ENCODE results near the gene NUP210.
"Not testable (repeated sequence)": the region's sequence is repeated elsewhere in the genome, so short reads cannot be mapped to it uniquely, and the experiment has no call there.

Gene NUP210

DNA sequence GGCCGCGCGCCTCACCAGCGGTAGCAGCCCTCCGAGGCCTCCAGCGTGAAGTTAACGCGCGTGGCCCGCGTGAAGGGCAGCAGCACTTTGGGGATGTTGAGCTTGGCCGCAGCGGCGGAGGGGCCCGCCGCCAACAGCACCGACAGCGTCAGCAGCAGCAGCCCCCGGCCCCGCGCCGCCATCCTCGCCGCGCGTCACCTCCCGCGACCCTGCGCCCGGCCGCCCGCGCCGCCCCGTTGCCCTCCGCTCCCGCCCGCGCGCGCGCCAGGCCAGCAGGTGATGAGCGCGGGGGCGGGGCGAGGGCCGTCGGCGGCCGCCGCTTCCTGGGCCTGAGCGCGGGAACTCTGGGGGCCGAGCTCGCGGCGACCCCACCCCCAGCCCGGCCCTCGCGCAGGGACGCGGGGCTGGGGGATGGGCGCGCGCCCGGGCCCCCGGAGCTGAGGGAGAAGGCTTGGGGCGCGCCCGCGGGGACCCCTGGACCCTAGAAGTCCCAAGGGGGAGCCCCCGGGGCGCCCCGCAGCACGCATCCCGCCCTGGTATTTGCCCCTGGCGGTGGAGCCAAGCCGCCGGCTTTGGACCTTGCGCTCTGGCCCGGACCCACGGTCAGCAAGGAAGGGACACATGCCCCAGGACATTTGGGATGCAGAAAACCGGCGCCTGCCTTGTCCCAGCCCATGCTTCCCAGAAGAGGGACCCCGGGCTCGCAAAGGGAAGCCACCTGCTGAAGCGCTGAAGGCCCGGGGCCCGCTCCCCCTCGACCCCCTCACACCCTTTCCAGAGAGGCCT lies at the start of gene NUP210:
NUP210 (minus strand) TSS at position 278 of the 786 bp plus-strand sequence; CDS start at position 182, 96 bp downstream.
- no peak for DNase-seq

DNA sequence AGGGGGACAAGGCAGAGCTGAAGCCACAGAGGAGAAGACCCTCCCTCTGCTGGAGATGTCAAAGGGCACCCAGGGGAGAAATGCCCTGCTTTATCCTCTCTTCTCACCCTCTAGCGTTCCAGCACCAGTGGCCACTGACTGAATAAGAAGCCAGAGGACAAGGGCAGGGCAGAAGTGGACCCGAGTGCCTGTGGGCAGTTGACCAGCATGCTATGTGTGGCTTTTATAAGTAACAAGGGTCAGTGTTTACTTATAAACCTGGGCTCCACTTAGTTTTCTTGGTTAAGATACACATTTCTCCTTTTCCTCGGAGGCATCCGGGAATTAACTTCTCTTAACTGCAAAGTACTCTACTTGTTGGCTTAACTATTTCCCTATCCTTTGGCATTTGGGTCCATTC lies 46.7 kb upstream of the NUP210 start:
- no peak for DNase-seq

DNA sequence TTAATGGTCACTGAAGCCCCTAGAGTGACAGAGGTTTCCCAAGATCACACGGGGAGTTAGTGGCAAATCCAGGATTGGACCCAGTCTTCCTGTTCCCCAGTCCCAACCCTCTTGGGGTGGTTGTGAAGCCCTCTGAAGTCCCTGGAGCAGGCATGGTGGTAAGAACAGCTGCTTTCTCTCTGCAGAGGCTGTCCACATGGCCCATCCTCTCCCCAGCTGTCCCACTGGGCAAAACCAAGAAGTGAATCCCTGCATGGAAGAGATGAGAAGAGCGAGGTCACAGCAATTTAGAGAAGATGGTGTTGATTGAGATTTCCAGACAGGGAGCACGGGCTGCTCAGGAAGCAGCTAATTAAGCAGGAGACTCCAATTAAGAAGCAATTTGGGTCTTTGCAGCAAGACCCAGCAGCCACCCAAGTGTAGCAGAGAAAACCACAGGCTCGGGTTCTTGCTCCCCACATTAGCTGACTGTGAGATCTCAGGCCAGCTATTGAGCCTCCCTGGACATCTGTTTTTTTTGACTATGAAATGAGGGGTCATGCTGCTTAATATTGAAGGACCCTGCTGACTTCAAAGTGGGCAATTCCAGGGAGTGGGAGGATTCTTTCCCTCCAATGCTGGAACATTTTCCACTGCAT lies 45.2 kb upstream of the NUP210 start:
- DNase-seq, result no peak

DNA sequence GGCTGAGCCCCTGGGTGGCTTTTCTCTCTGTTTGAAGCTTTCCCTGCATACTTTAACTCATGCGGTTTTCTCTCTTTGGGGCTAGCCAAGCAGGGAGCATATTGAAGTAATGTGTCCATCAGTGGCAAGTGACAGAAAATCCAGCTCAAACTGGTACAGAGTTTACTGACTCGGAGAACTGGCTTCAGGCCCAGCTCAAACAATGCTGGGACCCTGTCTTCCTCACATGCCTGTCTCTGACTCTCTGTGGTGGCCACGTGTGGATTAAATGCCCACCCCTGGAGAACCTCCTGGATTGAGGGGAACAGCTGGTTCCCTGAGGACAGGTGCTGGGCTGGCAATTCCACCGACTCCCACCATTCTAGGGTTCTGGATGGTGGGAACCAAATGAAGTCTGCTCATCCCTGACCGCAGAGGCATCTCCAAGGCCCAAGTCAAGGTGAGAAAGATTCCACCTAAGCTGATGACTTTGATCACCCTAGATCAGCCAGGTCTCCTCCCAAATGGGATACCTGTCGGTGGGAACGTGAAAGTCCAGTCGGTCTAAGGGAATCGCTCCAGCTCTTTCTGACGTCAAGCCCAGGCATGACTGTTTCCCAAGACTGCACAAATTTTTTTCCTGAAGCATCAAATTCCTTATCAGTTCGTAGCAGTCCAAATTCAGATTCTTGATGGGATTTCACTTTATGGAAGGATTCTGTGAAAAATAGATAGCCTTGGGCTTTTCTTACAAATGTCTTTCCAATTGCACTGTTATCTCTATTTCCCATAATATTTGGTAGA lies 43.7 kb upstream of the NUP210 start:
- DNase-seq, result no peak

DNA sequence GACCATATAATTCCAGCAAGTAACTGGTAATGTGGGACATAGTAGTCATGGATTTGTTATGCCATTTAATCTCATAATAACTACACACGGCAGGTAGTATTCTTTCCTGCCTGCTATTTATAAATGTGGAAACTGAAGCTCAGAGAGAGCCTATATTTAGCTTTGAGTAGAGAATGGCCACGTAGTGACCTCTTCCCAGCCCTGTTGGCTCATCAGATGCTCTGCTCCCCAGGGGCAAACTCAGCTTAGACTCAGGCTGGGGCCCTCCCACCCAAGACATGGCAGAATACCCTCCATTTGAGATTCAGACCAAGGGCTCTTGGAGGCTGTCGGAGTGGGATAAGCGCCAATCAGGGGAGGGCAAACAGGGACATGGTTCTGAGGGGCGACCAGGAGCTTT lies 42.7 kb upstream of the NUP210 start:
- no peak for DNase-seq

DNA sequence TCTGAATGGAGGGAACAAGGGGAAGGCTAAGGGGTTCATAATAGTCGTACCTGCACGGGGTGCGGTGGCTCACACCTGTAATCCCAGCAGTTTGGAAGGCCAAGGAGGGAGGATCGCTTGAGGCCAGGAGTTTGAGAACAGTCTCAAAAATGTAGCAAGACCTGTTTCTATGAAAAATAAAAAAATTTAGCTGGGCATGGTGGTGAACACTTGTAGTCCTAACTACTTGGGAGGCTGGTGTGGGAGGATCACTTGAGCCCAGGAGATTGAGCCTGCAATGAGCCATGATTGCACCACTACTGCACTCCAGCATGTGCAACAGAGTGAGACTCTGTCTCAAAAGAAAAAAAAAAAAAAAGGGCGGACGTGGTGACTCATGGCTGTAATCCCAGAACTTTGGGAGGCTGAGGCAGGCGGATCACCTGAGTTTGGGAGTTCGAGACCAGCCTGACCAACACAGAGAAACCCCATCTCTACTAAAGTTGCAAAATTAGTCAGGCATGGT lies 42.1 kb upstream of the NUP210 start:
- DNase-seq, result no peak

DNA sequence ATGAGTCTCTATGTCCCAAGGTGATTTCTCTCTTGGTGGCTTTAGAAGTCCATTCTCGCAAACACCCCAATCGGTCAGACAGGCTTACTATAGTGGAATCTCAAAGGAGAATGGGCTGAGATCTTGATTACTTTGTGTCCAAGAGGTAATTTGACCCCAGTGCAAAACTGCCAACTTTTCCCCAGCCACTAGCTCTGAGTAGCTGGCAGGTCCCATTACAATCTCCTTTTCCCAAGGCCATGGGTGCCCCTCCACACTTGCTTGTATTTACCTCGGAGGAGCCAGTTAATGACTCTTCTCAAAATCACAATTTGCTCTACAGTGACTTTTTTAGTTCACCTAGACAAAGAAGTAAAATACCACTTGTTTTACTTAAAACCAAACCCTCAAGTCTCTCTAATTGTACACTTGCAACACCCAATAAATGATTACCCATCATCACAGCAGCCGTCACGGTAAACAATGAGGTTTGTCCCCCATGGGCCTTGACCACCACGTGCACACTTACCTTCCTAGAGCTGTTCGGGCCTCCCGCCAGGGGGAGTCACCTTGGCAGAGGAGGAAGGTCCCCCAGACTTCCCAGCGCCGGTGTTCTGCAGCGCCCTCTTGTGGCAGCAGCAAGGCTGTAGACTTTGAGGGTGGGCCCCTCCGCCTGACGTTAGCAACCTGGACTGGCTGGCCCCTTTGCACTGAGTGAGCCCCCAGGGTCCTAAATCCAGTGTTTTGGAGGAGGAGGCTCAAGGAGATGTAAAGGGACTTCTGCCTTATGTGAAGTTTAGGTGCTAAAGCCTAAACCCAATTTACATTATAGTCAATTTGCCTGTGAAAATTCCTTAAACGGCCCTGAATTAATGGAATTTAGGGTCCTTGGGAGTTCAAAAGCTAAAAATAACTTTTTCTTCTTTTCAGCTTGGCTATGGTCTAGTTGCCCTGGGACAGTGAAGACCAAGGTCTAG lies 41.3 kb upstream of the NUP210 start:
- no peak for DNase-seq

DNA sequence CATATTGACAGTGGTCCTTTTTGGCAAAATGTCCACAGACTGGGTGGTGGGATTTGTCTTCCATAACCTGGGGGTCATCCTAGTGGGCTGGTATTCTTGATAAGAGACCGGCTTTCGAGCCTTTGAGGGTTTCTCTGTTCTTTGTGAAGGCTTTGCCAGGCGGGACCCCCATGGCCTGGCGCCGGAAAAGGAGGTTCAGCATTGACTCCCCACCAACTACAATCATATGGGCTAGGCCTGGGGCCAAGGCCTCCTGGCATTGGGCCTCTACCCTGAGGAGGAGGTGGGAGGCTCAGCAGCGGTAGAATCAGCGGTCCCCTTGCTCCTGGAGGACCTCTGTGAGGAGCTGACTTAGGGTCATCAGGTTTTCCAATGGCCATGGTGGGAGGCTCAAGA lies 40.2 kb upstream of the NUP210 start:
- DNase-seq, result no peak

DNA sequence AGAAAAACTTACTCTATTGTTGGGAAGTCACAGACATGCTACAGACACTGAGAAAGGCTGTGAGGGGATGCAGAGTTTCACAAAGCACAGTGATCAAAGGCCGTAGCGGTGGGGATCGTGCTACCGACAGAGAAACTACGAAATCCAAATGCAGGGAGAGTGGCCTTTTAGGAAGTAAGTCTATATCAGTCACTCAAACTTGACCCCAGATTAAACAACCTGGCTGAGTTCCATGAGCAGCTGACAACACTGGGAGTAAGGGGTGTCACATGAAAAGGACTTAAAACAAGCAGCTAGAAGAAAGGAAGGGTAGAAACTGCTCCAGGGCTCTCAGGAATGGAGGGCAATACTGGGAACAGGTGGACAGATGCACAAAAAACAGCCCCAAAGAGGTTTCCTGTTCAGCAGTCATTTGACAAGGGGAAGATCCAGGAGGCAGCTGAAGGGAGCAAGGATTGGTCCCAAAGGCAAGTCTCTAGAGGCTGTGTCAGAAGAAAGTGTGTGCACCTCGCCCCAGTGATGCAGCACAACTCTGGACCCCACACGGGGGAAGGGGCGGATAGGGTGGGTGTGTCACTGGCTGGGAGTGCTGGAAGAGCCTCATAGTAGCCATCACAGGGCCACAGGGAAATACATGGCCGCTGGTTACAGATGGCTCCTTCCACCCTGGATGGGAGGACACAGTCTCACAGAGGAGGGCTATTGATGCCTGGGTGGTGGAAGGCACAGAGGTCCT lies 39.7 kb upstream of the NUP210 start:
- no peak for DNase-seq

DNA sequence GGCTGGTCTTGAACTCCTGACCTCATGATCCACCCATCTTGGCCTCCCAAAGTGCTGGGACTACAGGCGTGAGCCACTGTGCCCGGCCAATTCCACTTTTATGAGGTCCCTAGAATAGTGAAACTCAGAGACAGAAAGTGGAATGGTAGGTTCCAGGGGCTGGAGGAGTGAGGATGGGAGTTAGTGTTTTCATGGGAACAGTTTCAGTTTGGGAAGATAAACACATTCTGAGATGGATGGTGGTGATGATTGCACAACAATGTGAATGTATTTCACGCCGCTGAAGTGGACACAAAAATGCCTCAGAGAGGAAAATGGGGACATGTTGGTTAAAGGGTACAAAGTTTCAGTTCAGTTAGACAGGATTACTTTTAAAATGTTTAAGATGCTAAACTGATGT lies 37.5 kb upstream of the NUP210 start:
- no peak for DNase-seq

DNA sequence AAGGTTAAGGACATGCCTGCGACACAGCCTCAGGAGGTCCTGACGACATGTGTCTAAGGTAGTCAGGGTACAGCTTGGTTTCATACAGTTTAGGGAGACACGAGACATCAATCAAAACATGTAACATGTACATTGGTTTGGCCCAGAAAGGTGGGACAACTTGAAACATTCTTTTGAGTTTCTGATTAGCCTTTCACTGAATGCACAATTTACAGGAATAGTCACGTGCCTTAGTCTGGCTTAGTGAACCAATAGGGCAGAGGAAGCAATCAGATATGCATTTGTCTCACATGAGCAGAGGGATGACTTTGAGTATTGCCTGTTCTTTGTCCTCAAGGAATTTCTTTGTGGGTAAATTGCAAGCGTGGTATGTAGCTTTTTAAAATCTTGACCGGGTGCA lies 35.5 kb upstream of the NUP210 start:
- DNase-seq, result no peak

DNA sequence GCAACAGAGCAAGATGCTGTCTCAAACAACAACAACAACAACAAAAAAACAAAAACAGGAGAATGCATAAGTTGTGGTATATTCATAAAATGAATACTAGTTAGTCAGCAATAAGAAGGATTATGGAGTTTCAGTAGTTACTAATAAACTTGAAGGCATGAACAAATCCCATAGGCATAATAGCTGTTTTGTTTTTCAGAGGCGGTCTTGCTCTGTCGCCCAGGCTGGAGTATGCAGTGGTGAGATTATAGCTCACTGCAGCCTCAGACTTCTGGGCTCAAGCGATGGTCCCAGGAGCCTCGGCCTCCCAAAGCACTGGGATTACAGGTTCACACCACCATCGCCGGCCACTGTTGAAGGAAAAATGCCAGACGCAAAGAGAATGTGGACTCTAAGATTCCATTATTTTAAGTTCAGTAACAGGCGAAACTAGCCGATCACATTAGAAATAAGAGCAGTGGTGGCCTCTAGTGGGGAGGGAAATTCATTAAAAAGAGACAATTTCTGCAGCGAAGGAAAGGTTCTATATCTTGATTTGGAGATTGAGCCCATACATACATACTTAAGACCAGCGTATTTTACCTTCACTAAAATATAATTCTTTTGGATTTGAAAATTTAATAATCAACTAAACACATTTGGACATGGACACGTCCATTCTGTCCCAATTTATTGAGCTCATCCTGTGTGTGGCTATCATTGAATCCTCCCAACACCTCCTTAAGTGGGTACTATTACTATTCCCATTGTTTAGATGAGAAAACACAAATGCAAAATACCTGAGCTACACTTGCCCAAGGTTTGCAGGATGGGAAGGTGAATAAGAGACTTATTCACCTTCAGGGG lies 32.6 kb upstream of the NUP210 start:
- DNase-seq, result no peak

DNA sequence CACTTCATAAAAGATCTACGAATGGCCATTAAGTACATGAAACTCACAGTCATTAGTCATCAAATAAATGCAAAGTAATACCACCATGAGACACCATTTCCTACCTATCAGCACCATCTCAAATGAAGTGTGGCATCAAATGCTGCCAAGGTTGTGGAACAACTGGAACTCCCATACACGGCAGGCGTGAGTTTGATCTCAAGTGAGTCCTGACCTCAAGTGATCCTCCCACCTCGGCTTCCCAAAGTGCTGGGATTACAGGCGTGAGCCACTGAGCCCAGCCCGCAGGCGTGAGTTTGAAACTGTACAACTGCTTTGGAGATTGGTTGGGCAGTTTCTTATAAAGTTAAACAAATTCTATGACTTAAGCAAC lies 31.2 kb upstream of the NUP210 start:
- DNase-seq, result no peak

DNA sequence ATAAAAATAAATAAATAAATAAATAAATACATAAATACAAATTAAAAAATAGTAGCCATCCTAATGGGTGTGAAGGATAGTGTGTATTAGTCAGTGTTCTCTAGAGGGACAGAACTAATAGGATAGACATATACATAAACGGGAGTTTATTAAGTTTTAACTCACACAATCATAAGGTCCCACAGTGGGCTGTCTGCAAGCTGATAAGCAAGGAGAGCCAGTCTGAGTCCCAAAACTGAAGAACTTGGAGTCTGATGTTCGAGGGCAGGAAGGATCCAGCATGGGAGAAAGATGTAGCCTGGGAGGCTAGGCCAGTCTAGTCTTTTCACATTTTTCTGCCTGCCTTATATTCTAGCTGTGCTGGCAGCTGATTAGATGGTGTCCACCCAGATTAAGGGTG lies 22.8 kb upstream of the NUP210 start:
- DNase-seq, result not testable (repeated sequence)

DNA sequence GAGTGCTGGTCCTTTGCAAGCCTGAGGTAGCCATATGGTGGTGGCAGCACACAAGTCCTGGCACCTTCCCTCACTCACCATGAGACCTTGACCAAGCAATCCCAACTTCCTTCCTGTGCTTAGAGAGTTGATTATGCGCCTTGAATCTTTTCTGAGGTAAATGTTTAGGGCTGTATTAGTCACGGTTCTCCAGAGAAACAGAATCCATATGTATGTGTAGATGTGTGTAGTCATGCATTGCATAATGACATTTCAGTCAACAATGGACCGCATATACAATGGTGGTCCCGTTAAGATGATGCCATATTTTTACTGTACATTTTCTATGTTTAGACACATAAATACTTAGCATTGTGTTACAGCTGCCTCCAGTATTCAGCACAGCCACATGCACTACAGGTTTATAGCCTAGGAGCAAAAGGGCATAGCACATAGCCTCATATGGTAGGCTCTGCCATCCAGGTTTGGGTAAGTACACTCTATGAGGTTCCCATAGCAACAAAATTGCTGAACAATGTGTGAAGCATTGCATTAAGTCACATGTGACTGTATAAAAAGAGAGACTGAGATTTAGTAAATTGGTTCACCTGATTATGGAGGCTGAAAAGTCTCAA lies 20.2 kb upstream of the NUP210 start:
- no peak for DNase-seq

DNA sequence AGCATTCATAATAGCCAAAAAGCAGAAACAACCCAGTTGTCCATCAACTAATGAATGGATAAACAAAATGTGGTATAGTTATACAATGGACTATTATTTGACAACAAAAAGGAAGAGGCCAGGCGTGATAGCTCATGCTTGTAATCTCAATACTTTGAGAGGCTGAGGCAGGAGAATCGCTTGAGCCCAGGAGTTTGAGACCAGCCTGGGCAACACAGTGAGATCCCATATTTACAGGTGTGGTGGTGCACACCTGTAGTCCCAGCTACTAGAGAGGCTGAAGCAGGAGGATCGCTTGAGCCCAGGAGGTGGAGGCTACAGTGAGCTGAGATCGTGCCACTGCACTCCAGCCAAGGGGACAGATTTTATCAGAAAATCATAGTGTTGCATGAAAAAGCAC lies 16.1 kb upstream of the NUP210 start:
- not testable (repeated sequence) for DNase-seq

DNA sequence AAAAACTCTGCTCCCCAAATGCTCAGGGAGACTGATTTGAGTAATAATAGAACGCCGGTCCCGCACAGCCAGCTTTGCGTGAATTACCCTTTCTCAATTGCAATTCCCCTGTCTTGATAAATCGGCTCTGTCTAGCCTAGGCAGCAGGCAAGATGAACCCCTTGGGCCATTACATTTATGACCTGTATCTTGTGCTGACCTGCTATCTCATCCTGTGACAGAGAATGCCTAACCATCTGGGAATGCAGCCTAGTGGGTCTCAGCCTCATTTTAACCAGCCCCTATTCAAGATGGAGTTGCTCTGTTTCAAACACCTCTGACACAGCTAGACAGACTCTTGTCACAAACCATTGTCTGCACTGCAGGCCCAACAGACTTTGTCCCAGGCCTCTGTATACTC lies 13.8 kb upstream of the NUP210 start:
- no peak for DNase-seq

DNA sequence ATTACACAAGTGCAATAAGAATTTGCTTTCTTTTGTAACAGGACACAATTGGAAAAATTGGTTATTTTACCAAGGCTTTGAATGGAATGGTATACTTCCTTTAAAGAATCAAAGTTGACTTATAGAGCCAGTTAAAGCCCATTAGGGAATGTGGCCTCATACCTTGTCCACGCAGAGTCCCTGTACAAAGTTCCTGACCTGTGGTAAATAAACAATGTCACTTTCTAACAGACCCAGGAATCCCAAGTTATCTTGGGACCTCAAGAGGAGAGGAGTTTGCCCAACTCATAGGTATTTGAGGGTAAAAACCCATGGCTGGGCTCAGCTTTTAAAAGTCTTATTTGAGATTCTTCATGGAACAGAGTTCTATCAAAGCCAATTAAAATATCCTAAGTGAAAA lies 12.0 kb upstream of the NUP210 start:
- no peak for DNase-seq

DNA sequence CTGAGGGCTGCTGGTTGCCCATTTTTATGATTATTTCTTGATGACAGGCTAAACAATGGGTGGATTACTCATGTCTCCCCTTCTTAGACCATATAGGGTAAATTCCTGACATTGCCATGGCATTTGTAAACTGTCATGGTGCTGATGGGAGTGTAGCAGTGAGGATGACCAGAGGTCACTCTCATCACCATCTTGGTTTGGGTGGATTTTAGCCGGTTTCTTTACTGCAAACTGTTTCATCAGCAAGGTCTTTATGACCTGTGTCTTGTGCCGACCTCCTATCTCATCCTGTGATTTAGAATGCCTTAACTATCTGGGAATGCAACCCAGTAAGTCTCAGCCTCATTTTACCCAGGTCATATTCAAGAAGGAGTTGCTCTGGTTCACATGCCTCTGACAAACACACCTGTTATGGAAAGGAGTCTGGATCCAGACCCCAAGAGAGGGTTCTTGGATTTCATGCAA lies 10.3 kb upstream of the NUP210 start:
- DNase-seq, result not testable (repeated sequence)

DNA sequence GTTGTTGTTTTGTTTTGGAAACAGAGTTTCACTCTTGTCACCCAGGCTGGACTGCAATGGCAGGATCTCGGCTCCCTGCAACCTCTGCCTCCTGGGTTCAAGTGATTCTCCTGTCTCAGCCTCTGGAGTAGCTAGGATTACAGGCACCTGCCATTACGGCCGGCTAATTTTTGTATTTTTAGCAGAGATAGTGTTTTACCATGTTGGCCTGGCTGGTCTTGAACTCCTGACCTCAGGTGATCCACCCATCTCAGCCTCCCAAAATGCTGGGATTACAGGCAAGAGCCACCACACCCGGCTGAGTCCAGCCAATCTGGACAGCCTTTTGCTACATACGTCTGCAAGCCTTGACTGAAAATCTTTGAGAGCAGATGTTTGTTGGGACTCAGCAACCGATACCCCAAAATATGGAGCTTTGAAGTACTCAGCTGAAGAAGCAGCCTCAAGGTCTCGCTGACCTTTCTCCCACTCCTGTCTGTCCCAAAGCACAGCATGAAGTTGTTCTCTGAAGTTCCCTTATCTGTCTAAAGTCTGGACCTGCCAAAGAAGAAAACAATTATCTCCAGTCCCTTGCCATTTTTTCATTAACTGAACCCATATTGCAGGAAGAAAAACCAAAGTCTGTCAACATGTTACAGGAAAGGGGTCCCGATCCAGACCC lies 9.6 kb upstream of the NUP210 start:
- no peak for DNase-seq
